Skeletal muscle cell (primary cell): Measurements from ENCODE around the gene CALD1.

ENCODE experiments used
- DNase-seq: peaks from one replicate; pipeline ENCODE4 v3.0.0-alpha.2; 2010; ENCODE audit warnings: low read depth
- H3K4me3 ChIP-seq: 2 replicates; pipeline ENCODE4 v1.5.1; 2011; ENCODE audit warnings: low read depth, mild to moderate bottlenecking, control low read depth, low read length, moderate library complexity

The CALD1 gene

DNA sequence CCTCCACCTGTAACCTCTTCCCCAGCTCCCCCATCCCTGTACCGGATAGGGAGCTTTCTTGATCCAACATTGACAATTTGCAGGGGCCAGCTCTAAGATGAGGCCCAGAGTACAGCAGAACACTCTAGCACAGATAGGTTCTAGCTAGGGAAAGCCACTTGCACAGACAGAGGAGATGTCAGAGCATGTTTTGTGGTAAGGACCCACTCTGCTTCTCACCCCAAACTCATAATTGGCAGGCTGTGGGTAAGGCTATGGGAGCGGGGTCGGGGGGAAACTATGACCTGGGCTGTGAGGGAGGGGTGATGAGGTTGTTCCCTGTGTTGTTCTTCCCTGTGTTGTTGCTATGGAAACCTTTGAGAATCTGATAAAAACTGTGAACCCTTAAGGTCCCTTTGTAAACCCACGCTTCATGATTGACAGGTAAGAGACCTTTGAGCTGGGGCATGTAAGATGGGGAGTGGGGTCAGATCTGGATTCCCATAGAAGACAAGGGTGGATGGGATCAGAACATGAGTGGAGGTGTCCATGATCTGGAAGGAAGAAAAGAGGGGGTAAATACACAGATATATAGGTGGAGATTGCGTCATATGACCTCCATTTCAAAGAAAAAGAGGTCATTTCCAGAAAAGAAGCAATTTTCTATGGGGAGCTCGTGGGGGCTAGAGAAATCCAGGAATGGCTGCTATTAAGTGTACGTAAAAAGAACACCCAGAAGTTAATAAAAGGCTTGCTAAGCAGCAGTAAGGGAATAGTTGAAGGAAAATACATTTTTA, 4.0 kb downstream of the CALD1 start:
- no peak for DNase-seq
- H3K4me3 ChIP-seq: peak overlapping the region; percentile 14

DNA sequence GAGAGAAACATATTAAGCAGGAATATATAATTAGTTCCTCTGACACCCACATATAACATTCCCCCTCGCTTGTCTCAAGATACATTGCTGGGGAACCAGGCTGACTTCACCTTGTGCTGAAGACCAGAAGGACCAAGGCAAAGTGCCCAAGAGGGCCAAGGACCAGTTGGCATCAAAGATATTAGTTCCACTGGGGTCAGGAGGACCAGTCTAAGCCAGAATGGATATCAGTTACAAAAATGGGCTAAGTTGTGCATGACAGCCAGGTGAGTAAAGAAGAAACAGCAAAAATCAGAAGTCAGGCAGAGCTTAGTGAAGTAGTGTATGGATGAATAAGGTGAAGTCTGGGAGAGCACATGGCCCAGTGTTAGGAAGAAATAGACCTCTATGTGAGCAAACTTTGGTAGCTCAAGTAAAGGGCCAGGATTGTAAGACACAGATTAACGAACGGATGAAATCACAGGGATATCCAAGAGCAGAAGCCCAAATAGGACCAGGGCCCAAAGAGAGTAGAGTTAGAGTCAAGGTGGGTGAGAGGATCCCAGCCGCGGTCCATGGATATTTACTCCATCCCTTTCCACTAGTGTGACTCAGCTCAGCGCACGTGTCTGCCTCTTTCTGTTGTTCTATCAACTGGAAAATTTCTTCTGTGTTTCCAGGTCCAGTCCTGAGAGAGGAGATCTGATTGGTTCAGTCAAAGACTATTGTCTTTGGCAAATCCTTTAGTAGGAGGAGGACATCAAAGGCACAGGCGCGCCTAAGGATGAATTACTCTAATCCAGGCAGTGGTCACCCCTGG, 5.0 kb downstream of the CALD1 start:
- H3K4me3 ChIP-seq: no peak overlapping the region
- DNase-seq: no peak

DNA sequence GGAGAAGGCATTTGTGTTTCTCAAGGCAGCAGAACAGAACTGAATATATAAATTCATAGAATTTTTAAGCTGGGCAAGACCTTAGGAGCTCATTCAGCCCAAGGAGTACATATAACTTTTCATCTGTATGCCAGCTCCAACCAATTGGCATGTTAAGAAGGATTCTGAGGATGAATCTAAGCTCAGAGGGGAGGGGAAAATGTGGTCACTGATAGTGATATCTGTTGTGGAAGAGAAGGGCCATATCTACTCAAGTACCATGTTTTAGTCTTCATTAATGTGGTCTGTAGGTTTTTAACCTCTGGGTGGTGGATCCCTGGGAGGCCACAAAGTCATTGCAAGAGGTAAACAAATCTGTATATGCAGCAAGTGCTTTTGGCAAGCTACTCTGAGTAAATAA, 6.4 kb downstream of the CALD1 start:
- DNase-seq: no peak
- no peak overlapping the region for H3K4me3 ChIP-seq

DNA sequence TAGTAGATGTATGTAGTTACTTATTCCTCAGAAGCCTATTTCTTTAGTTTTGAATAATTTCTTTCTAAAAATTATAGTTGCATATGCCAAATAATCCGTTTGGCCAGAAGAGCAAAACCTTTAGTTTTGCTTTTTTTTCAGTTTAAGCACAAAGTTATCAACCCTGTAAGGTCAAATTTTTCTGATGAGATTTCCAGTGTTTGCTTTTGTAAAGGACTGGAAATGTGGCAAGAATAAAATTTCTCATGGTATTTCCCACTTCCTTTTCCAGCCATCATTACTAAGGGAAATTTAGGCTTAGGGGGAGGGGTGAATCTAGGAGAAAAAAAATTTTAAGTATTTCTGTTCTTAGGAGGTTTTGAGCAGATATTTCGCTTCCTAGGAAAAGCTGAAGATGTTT, 7.6 kb downstream of the CALD1 start:
- DNase-seq: no peak
- H3K4me3 ChIP-seq: no peak overlapping the region

DNA sequence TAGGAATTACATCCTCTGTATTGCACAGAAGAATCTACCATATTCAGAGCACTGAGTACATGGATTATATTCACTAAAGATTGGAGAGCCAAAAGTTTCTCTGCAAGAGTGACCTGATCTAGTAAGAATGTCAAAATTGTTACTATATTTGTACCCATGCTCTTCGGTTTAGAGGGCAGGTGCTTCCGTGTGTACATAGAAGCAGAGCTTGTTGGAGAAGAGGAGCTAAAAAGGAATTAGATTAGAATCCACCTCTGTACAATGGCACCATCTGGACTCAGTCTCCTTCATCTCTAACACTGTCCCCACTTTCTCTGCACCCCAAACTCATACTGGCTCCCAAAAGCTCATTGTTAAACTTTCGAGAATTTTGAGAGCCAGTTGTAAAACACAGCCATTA, 8.3 kb downstream of the CALD1 start:
- DNase-seq: no peak
- no peak overlapping the region for H3K4me3 ChIP-seq

DNA sequence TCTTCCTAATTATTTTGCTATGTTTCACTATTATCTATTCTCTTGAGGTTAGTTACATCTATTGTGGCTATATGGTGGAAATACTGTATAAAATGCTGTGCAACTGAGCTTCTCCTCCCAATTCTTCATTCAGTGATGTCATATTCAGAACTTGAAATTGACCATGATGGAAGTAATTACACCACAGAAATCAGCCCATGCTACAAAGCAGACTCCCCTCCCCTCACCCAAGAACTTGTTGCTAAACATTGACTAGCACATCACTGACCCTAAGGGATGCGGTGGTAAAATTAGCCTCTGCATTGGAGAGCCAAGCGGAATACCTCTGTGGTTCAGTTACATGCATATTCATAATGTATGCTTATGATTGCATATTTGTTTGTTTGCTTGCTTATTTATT, 8.8 kb downstream of the CALD1 start:
- DNase-seq: no peak

GRCh38 chr7:134789967-134790685, 10.7 kb downstream of the CALD1 start:
- no peak for DNase-seq
- H3K4me3 ChIP-seq: no peak overlapping the region

More for the DNA sequence above, 8.8 kb downstream of the CALD1 start:
- H3K4me3 ChIP-seq: no peak overlapping the region

DNA sequence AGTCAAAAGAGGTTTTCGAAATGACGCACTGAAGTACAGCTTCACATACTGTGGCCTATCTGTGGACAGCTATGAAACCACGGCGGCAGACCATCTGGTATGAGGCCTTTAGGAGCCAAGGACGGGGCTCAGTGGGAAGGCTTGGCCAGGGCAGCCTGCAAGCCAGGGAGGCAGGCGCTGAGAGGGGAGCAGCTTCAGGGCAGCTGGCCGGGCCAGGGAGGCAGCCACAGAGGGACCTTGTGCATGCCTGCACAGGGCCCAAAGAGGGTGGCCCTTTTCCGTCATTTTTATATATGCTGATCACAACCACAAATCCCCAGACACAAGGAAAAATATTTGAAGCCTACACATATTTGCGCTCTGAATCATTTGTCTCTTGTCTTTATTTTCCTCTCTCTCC, 13.5 kb downstream of the CALD1 start:
- no peak overlapping the region for H3K4me3 ChIP-seq
- DNase-seq: peak; percentile 74

DNA sequence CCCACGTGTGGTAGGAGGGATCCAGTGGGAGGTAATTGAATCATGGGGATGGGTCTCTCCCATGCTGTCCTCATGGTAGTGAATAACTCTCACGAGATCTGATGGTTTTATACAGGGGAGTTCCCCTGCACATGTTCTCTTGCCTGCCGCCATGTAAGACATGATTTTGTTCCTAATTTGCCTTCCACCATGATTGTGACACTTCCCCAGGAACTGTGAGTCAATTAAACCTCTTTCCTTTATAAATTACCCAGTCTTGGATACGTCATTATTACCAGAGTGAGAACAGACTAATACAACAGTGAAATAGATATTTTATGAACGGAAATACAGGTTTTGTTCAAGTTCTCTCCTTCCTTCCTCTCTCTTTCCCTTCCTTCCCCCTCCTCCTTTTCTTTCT, 15.8 kb downstream of the CALD1 start:
- no peak for DNase-seq
- H3K4me3 ChIP-seq: no peak overlapping the region

- DNase-seq: no peak
- H3K4me3 ChIP-seq: no peak overlapping the region
Measured at GRCh38 chr7:134798155-134798554, 18.7 kb downstream of the CALD1 start.

GRCh38 chr7:134799377-134799776, 19.9 kb downstream of the CALD1 start:
- H3K4me3 ChIP-seq: no peak overlapping the region

GRCh38 chr7:134802762-134803161, 23.3 kb downstream of the CALD1 start:
- no peak for DNase-seq
- H3K4me3 ChIP-seq: no peak overlapping the region

More at GRCh38 chr7:134799377-134799776, 19.9 kb downstream of the CALD1 start:
- no peak for DNase-seq

GRCh38 chr7:134804351-134804750, 24.9 kb downstream of the CALD1 start:
- no peak for DNase-seq
- no peak overlapping the region for H3K4me3 ChIP-seq

GRCh38 chr7:134804854-134805253, 25.4 kb downstream of the CALD1 start:
- DNase-seq: no peak
- no peak overlapping the region for H3K4me3 ChIP-seq

DNA sequence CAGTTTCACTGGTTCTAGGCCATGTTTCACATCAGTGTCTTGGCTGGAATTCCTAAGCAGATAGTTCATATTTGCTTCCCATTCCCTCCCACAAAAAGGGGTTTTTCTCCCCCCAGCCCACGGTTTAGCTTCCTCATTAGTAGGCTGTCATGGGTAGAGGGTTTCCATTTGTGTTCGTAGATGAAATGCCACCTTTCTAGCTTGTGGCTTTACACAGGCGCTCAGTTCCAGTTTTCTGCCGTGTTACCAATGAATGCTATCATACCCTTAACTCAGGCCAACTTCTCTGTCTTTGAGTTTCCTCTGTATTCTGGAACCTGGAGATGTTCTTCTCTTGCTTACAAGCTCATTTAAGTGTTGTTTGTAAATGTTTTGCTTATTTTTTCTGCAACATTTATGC, 26.8 kb downstream of the CALD1 start:
- no peak overlapping the region for H3K4me3 ChIP-seq
- no peak for DNase-seq

DNA sequence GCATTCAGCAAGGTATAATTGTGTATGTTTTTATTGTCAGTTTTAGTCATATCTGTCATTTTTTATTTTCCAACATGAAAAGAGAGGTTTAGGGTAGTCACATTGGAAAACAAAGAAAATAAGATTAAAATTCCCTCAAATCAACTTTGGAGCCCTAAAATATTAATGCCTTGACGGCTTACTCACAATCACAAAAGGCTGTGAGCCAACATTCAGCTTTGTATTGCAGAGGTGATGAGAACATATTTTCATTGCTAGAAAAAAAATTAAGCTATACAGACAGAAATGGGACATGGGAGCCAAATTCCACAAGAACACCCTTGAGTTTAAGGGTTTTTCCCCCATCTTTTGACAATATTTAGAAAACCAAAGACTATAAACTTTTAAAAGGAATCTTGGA, 30.2 kb downstream of the CALD1 start:
- DNase-seq: no peak
- H3K4me3 ChIP-seq: no peak overlapping the region

DNA sequence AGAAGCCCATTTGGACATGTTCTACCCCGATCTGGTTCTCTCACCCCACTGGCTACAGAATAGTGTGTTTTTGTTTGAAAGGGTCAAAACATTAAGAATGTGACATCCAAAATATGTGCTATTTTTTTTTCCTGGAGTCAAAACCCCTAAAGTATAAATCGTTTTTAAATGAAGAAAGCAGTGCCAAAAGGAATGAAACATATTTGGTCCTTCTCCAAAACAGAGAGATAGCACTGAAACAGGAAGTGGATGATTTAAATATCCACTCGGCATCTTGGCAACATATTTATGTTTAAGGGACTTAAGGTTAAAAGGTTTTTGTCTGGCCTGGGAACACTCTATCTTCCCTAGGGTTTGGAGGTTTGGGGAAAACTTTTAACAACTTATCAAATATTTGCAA, 32.3 kb downstream of the CALD1 start:
- DNase-seq: peak; percentile 59
- H3K4me3 ChIP-seq: no peak overlapping the region

- DNase-seq: peak; percentile 81
- H3K4me3 ChIP-seq: no peak overlapping the region
Measured at GRCh38 chr7:134813663-134814396, 34.4 kb downstream of the CALD1 start.

GRCh38 chr7:134814730-134815364, 35.4 kb downstream of the CALD1 start:
- no peak overlapping the region for H3K4me3 ChIP-seq
- no peak for DNase-seq
